Upper lobe of right lung (tissue), 1 donor: ENCODE measurements around the gene PLIN1. TPM values are rescaled to one million over a fixed set of nuclear protein-coding genes. Genes with fewer than 3 reads are reported as not detected.

Source experiments
- ATAC-seq: fragments of 200-7000 bp; cut with Tn5 transposase; one replicate; pipeline ENCODE4 v1.9.1; 2020; ENCODE audit warnings: mild to moderate bottlenecking, moderate library complexity
- DNase-seq: peaks from one replicate; pipeline ENCODE4 v3.0.0-alpha.2; 2020
- H3K27ac ChIP-seq: fragments of 200-600 bp; one replicate; pipeline ENCODE4 v1.8.0; 2022
- H3K27me3 ChIP-seq: fragments of 200-600 bp; one replicate; pipeline ENCODE4 v1.8.0; 2022; ENCODE audit warnings: mild to moderate bottlenecking
- H3K36me3 ChIP-seq: fragments of 200-600 bp; one replicate; pipeline ENCODE4 v1.8.0; 2022
- H3K4me1 ChIP-seq: fragments of 200-600 bp; one replicate; pipeline ENCODE4 v1.8.0; 2022
- H3K4me3 ChIP-seq: fragments of 200-600 bp; one replicate; pipeline ENCODE4 v1.8.0; 2022; ENCODE audit warnings: mild to moderate bottlenecking
- H3K9me3 ChIP-seq: fragments of 200-600 bp; one replicate; pipeline ENCODE4 v1.8.0; 2022
- intact Hi-C: fragments of 100-400 bp; cut with DNase I; formaldehyde crosslinking; loops from one replicate; pipeline ENCODE4 v1.11.0; 2022
- total RNA-seq: library from RNA; stranded (reverse); fragmentation: NEBNext Ultra II Directional; extraction: Animal tissue kit (Norgen Biotek cat#: 25700); gene quantifications from one replicate; pipeline ENCODE4 v1.2.1, GENCODE V29; 2021
- TF ChIP-seq, protein P1 (sequence below): fragments of 200-600 bp; IDR thresholded peaks from one replicate; pipeline ENCODE4 v1.8.0; 2022; ENCODE audit warnings: antibody characterized with exemption
- donor health status: DM: no; HTN: yes; CAD: no; lungs with severe emphysema.

Gene PLIN1
- total RNA-seq, 1 donor from 2014 or later = 1.1 TPM

DNA sequence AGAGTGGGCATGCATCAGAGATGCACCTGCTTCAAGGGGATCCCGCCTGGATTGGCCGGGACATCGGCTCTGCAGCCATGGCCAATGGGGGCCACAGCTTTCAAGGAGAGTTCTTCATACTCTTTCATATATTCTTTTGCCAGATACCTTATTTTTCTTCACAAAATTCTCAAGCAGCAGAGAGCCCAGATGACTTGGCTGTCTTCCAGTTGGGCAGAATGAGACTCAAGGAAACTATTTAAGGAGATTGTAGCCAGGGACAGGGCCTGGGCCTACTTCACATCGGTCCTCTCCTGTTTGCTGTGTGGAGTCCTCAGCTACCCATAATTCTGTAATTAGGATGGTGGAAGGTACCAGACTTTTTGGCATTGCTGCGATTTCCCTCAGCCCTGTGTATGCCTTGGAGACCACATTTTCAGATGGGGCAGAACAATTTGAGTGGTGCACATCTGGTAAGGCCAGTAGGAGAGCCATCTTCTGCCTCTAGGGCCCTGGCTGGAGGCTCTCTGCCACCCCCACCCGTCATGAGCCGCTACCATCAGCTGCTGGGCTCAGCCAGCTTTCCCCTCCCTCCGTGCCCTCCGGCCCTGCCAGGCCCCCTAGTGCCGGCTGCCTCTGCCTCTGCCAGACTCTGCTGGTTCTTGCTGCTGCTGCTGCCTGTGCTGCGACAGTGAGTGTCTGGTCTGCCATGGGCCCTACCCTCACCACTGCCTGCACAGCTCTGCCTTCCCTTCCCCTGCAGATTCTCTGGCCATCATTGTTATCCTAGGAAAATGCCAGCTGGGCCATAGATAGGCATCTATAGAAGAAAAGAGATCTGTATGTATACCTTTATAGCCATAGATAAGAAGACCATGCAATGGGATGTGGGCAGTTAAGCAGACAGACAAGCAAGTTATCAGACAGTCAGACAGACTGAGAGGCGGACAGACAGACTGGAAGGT, 6.7 kb downstream of the PLIN1 start:
- no peak overlapping the region for H3K27ac ChIP-seq
- no peak overlapping the region for H3K4me3 ChIP-seq
- H3K36me3 ChIP-seq = no peaks in the 10 kb centered on the region
- ATAC-seq (no peak), DNase-seq (no peak)
- H3K9me3 ChIP-seq = no peaks in the 10 kb centered on the region
- intact Hi-C loops = no loop called here
- TF ChIP-seq, protein P1, sequence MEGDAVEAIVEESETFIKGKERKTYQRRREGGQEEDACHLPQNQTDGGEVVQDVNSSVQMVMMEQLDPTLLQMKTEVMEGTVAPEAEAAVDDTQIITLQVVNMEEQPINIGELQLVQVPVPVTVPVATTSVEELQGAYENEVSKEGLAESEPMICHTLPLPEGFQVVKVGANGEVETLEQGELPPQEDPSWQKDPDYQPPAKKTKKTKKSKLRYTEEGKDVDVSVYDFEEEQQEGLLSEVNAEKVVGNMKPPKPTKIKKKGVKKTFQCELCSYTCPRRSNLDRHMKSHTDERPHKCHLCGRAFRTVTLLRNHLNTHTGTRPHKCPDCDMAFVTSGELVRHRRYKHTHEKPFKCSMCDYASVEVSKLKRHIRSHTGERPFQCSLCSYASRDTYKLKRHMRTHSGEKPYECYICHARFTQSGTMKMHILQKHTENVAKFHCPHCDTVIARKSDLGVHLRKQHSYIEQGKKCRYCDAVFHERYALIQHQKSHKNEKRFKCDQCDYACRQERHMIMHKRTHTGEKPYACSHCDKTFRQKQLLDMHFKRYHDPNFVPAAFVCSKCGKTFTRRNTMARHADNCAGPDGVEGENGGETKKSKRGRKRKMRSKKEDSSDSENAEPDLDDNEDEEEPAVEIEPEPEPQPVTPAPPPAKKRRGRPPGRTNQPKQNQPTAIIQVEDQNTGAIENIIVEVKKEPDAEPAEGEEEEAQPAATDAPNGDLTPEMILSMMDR = no peak
- no peaks in the 10 kb centered on the region for H3K4me1 ChIP-seq
- H3K27me3 ChIP-seq = no peaks in the 10 kb centered on the region

DNA sequence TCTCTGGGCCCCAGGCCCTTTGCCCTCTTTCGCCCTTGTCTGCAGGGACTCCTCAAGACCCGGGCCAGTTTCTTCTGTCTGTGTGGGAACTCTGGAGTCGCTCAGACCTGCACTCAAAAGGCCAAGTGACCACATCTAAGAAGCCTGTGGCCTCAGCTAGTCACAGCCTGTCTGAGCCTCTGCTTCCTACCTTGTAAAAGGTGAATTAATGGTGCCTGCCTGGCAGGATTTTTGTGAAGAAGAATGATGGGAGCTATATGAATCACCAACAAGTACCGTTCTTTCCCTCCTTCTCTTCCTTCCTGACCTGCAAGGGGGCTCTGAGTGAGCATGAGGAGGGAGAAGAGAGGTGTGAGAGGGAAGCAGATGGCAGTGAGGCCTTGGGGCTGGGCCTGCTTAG, 7.5 kb downstream of the PLIN1 start:
- ATAC-seq (no peak), DNase-seq (no peak)
- Histone ChIP-seq H3K27me3 (no peaks in the 10 kb centered on the region), H3K9me3 (no peaks in the 10 kb centered on the region), H3K4me3 (no peak overlapping the region), H3K27ac (no peak overlapping the region), H3K36me3 (no peaks in the 10 kb centered on the region), H3K4me1 (no peaks in the 10 kb centered on the region)
- intact Hi-C loops = no loop called here
- TF ChIP-seq, protein P1 = no peak

DNA sequence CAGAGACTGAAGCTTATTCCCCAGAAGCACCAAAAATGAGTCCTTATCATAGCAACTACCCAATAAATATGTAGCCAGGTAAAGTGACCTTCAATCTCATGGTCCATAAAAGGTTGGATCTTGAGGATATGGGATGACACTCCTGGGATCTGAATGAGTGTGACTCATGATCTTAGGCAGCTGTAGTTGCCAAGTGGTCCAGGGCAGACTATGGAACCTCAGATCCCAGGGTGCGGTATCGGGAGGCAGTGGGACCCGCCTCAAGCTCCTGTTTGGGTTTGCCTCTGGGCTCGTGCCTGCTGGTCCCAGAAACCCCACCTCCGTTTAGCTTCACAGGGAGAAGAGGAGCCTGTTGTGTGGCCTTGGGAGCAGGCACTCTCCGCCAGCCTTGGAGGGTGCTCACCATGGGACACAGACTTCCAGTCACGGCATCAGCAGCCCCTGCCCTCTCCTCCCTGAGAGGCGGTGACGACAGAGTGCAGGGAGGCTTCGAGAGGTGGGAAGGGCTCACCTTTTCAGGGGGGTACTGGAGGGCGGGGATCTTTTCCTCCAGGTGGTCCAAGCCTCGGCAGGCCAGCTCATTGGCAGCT, 8.1 kb downstream of the PLIN1 start:
- no peak overlapping the region for H3K4me3 ChIP-seq
- H3K27ac ChIP-seq = no peak overlapping the region
- no peaks in the 10 kb centered on the region for H3K27me3 ChIP-seq
- intact Hi-C loops = no loop called here
- no peaks in the 10 kb centered on the region for H3K9me3 ChIP-seq
- TF ChIP-seq, protein P1 = no peak
- DNase-seq = no peak
- no peaks in the 10 kb centered on the region for H3K4me1 ChIP-seq
- H3K36me3 ChIP-seq = no peaks in the 10 kb centered on the region
- no peak for ATAC-seq

DNA sequence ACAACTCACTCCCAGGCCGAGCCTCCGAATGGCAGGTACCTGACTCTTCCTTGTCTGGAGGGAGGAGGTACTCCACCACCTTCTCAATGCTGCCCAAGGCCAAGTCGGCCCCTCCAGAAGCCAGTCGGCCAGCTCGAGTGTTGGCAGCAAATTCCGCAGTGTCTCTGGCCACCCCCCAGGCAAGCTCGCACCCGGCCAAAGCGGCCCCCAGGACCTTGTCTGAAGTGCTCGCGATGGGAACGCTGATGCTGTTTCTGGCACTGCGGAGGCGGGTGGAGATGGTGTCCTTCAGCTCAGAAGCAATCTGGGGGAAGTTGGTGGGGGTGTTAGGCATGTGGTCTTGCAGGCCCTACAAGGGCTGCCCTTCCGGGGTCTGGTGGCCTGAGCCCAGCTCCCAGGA, 9.2 kb downstream of the PLIN1 start:
- Histone ChIP-seq H3K4me1 (peaks cover 5% of the 10 kb centered on the region), H3K9me3 (no peaks in the 10 kb centered on the region), H3K4me3 (no peak overlapping the region), H3K36me3 (no peaks in the 10 kb centered on the region), H3K27me3 (no peaks in the 10 kb centered on the region), H3K27ac (no peak overlapping the region)
- no peak for DNase-seq
- TF ChIP-seq, protein P1 = no peak
- ATAC-seq = no peak
- intact Hi-C loops = no loop called here

DNA sequence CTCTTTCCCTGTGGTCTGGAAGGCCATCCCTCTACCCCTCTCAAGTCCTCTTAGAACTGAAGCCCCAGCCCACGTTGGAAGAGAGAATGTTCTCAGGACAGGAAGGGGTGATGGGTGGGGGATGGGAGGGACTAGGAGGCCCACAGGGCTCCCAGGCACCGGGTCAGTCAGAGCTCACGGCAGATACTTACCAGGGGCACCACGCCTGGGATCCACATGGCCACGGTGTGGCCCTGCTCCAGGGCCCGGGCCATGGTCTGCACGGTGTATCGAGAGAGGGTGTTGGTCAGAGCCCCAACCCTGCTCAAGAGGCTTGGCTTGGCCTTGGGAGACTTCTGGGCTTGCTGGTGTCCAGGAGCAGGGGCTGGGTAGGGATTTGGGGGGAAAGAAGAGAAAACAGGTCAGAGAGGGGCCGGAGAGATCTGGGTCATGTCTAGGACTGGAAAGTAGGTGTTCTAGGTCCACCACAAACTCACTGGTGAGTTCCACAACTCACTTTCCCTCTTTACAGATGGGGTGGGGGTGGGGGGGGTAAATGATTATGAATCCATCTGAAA, 9.8 kb downstream of the PLIN1 start:
- Histone ChIP-seq H3K27me3 (no peaks in the 10 kb centered on the region), H3K4me3 (no peak overlapping the region), H3K9me3 (no peaks in the 10 kb centered on the region), H3K27ac (no peak overlapping the region), H3K4me1 (peaks cover 8% of the 10 kb centered on the region), H3K36me3 (no peaks in the 10 kb centered on the region)
- TF ChIP-seq, protein P1 = no peak
- ATAC-seq (no peak), DNase-seq (no peak)
- intact Hi-C loops = no loop called here
